Stimulated activated effector memory CD8-positive, alpha-beta T cell treated with anti-CD3 and anti-CD28 coated beads, Interleukin-12 subunit alpha, Interleukin-12 subunit beta, amount 100 ng/mL, for 72 hours (primary cell): ENCODE data around the gene PHACTR3.

Experiments used
- ATAC-seq: fragments of 150-1000 bp; cut with Tn5 transposase; 2 replicates; pipeline ENCODE4 v1.10.0; 2021
- DNase-seq, 2 donors: peaks; one replicate each; pipeline ENCODE4 v3.0.0; 2021 to 2022; ENCODE audit warnings: low spot score in 2 of 2
- H3K27ac Mint-ChIP-seq: one replicate; pipeline ENCODE4 v1.8.0; 2022; ENCODE audit warnings: mild to moderate bottlenecking, mixed read lengths
- H3K36me3 Mint-ChIP-seq: one replicate; pipeline ENCODE4 v1.8.0; 2022; ENCODE audit warnings: mild to moderate bottlenecking, mixed read lengths
- H3K4me1 Mint-ChIP-seq: one replicate; pipeline ENCODE4 v1.8.0; 2022; ENCODE audit warnings: mixed read lengths
- H3K4me3 Mint-ChIP-seq: one replicate; pipeline ENCODE4 v1.8.0; 2022; ENCODE audit warnings: mild to moderate bottlenecking, mixed read lengths
- H3K9me3 Mint-ChIP-seq: one replicate; pipeline ENCODE4 v1.8.0; 2022; ENCODE audit warnings: mixed read lengths

PHACTR3 gene

DNA sequence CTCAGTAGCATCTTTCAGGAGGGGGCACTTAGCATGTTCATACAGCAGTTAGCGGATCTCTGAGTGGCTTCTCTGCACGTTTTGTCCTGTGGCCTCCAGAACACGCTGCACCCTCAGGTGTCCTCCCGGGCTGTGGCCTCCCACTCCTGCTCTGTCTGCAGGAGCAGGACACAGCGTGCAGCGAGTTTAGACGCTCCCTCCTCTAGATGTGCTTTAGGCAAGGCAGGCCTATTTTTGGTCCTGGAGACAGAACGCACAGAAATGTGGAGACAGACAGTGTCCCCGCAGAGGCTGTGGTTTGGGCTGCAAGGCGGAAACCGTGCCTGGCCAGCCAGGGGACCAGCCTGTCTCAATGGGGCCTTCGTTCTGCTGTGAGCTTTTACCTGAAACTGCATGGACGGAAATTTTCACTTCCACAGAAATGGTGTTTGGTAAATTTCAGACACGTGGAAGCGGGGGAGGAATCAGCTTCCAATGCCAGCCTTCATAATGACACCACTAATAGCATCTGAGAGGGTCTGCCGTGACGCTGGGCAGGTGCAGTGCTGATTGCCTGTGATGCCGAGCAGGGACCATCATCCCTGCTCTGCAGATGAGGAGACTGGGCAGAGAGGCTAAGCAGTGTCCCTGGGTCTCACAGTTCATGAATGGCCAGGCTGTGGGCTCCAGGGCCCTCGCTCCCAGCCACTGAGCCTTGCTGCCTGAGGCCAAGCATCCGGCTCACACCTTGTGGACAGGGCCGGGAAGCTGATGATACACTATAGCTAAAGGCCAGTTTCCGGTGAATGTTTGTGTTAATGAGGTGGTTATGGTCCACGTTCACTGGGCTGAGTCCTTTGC, 208.2 kb downstream of the PHACTR3 start:
- Mint-ChIP-seq H3K4me1 (no peaks in the 10 kb centered on the region), H3K36me3 (no peaks in the 10 kb centered on the region), H3K27ac (no peak overlapping the region), H3K4me3 (no peak overlapping the region), H3K9me3 (no peaks in the 10 kb centered on the region)
- DNase-seq (peak in 1 of 2 donors; percentile 23), ATAC-seq (no peak)

DNA sequence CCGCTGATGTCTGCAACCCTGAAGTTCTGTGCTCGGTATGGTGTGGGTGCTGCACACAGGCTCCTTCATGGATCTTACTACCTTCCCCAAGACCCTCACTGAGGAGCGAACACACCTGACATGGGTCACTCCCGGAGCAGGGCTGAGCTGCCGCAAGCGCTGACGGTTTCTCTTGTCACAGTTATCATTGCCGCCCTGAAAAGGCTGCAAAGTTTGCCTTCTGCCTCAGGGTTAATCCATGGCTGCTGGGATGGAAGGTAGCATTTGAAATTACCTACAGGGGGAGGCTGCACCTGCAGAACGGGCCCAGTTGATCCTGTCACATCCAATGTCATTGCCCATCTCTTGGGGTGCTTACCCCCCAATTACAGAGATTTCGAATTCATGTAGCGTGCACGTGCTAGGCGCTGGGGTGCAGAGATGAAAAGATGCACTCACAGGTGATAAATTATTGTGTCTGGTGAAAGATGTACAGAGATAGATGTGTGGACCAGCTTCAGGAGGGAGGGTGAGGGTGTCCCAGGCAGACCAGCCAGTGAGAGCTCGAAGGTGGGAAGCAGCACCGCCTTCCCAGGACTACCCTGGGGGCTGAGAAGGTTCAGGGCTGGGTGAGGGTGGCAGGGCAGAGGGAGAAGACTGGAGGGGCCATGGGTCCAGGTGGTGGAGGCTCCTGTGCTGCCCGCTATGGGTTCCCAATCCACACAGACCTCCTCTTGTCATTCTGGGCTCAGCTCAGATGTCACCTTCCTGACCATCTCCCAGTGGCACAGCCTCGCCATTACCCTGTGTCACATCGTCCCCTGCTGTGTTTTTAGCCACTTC, 209.0 kb downstream of the PHACTR3 start:
- DNase-seq (peak in 1 of 2 donors; percentile 32), ATAC-seq (peak; percentile 8)
- no peaks in the 10 kb centered on the region for H3K36me3 Mint-ChIP-seq
- no peaks in the 10 kb centered on the region for H3K9me3 Mint-ChIP-seq
- no peak overlapping the region for H3K4me3 Mint-ChIP-seq
- no peak overlapping the region for H3K27ac Mint-ChIP-seq
- H3K4me1 Mint-ChIP-seq: no peaks in the 10 kb centered on the region

DNA sequence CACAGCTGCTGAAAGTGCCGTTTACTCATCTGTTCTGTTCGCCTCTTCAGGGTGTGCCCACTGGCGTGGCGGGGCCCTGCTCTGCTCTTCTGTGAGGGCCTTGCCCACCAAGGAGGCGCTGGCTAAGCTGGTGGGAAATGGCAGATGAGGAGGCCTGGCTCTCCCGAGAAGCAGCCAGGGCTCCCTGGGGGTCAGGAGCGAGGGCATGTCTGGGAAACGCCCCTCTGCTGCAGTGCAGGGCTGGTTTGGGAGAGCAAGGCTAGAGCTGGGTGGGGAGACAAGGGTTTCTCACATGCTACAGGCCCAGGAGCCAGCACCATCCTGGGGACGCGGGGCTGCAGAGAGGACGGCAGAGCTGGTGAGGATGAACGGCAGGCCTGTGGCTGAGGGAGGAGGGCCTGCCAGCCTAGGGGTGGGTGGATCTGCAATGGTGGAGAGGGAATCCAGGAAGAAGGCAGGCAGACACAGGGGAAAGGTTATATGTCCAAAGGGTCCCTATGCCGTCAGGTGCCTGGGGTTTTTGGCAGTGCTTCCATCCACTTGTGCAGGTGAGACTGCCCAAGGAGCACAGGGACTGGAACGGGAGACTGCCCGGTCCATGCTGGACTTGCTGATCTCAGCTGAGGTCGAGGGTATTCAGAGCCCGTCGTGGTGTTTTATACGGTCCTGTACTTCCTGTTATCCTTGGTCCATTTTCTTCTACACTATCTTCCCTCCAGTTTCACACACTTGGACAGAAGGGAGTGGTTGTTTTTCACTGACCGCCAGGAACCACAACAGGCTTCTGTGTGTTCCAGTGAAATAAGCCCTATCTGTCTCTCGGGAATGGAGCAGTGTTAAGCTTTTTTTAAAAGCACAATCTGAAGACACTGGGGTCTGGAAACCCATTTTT, 209.9 kb downstream of the PHACTR3 start:
- ATAC-seq (peak; percentile 22), DNase-seq (peak in 1 of 2 donors; percentile 42)
- Mint-ChIP-seq H3K9me3 (no peaks in the 10 kb centered on the region), H3K27ac (no peak overlapping the region), H3K4me3 (no peak overlapping the region), H3K36me3 (no peaks in the 10 kb centered on the region), H3K4me1 (no peaks in the 10 kb centered on the region)

DNA sequence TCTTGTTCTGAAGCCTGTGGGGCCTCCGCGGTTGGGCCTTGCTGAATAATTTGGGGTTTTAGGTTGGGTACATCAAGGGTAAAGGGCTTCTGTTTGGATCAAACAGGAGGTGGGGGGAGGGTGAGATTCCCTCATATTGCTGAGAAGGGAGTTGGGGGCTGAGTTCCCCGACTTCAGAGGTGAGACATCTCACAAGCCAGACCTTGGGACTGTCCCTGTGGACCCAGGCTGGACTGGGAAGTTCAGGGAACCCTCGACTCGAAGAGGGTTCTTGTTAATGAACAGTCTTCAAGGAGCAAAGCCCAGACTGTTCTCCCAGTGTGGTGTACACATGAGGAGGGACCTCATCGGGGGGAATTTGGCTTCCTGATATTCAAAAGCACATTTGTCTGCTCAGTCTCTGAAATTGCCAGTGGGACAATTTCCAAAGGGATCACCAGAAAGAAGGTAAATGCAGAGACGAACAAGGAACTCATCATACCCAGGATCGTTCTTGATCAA, 210.6 kb downstream of the PHACTR3 start:
- H3K4me3 Mint-ChIP-seq: no peak overlapping the region
- no peaks in the 10 kb centered on the region for H3K4me1 Mint-ChIP-seq
- ATAC-seq: no peak
- H3K27ac Mint-ChIP-seq: no peak overlapping the region
- H3K9me3 Mint-ChIP-seq: no peaks in the 10 kb centered on the region
- H3K36me3 Mint-ChIP-seq: no peaks in the 10 kb centered on the region
- peak in 1 of 2 donors; percentile 20 for DNase-seq

DNA sequence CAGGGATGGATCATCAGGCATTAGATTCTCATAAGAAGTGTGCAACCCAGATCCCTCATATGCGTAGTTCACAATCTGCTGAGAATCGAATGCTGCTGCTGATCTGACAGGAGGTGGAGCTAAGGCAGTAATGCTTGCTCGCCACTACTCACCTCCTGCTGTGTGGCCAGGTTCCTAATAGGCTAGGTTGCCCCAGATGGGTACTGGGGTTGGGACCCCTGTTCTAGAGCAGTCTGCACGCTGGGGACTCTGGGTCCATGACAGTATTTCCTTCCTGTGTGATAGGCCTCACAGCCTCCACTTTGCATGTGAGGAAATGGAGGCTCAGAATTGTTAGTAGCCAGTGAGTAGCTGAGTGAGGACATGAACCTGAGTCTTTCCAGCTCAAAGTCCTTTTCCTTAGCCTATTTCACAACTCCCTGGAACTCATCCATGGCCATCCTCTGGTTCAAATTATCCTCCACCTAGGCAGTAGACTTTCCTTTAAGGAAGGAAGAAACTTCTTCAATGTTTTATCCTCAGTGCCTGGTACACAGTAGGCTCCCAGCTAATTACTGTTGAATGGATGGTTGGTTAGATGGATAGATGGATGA, 211.9 kb downstream of the PHACTR3 start:
- ATAC-seq (no peak), DNase-seq (peak in 1 of 2 donors; percentile 20)
- H3K9me3 Mint-ChIP-seq: no peaks in the 10 kb centered on the region
- H3K4me1 Mint-ChIP-seq: no peaks in the 10 kb centered on the region
- H3K36me3 Mint-ChIP-seq: no peaks in the 10 kb centered on the region
- no peak overlapping the region for H3K27ac Mint-ChIP-seq
- no peak overlapping the region for H3K4me3 Mint-ChIP-seq

DNA sequence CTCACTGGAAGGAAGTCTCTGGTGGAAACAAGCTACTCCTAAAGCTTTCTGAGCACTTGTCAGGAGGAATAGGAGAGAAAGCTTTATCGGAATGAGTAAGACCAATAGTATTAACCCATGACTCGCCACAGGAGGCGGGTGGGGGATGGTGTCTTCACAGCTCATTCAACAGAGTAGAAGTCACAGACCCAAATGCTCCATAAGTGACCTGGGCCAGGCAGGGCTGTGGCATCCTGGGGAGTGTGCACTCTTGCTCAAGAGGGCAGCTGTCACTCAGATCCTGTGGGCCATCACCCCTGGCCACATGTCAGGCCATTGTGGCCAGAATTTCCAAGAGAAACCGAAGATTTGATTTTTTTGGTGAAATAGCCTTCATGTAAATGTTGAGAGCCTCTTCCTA, 213.1 kb downstream of the PHACTR3 start:
- ATAC-seq: no peak
- no peaks in the 10 kb centered on the region for H3K4me1 Mint-ChIP-seq
- H3K27ac Mint-ChIP-seq: no peak overlapping the region
- H3K36me3 Mint-ChIP-seq: no peaks in the 10 kb centered on the region
- no peaks in the 10 kb centered on the region for H3K9me3 Mint-ChIP-seq
- no peak overlapping the region for H3K4me3 Mint-ChIP-seq
- peak in 1 of 2 donors; percentile 22 for DNase-seq

DNA sequence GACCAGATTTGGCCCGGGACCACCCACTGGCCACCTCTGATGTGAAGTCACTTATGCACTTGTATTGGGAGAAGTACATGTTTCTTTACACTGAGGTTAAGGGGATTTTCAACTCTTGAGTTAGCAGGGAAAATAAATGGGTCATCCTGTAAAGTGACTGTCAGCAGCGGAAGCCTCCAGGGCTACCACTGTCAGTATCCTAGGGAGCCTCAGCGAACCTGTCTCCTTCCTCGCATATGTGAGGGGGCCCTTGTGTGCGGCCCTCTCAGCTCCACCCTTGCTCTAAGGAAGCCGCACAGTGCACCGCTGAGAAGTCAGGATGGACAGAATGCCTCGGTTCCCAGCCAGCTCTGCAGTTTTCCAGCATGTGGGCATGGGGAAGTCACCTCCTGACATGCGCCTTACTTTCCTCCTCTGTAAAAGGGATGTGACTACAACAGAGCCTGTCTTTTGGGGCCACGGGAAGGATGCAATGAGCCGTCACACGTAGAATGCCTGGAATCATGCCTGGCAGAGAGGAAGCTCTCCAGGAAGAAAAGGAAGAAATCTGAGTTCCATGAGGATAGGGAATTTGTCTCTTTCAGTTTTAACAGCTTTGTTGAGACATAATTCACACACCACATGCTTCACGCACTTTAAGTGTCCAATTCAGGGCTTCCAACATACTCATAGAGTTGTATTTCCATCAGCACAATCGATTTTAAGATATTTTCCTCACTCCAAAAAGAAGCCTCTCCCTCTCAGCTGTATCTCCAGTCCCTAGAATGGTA, 213.7 kb downstream of the PHACTR3 start:
- DNase-seq (peak in 1 of 2 donors; percentile 7), ATAC-seq (no peak)
- no peaks in the 10 kb centered on the region for H3K36me3 Mint-ChIP-seq
- no peak overlapping the region for H3K27ac Mint-ChIP-seq
- no peaks in the 10 kb centered on the region for H3K9me3 Mint-ChIP-seq
- no peaks in the 10 kb centered on the region for H3K4me1 Mint-ChIP-seq
- H3K4me3 Mint-ChIP-seq: no peak overlapping the region

DNA sequence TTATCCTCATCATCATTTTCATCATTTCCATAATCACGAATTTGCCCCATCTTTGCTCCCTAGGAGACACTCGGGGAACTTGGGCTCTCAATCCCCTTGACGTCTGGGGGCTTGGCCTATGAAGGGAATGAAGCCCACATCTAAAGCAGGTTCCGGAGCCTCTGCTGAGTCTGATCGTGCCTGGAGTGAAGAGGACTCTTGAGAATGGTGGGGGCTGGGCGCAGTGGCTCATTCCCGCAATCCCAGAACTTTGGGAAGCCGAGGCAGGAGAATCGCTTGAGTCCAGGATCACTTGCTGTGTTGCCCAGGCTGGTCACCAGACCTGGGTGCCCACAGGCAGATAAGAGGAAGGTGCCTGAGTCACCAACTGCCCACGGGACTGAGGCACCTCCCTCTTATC, 214.6 kb downstream of the PHACTR3 start:
- Mint-ChIP-seq H3K4me3 (no peak overlapping the region), H3K4me1 (no peaks in the 10 kb centered on the region), H3K36me3 (no peaks in the 10 kb centered on the region), H3K27ac (no peak overlapping the region), H3K9me3 (no peaks in the 10 kb centered on the region)
- peak in 1 of 2 donors; percentile 4 for DNase-seq
- no peak for ATAC-seq

DNA sequence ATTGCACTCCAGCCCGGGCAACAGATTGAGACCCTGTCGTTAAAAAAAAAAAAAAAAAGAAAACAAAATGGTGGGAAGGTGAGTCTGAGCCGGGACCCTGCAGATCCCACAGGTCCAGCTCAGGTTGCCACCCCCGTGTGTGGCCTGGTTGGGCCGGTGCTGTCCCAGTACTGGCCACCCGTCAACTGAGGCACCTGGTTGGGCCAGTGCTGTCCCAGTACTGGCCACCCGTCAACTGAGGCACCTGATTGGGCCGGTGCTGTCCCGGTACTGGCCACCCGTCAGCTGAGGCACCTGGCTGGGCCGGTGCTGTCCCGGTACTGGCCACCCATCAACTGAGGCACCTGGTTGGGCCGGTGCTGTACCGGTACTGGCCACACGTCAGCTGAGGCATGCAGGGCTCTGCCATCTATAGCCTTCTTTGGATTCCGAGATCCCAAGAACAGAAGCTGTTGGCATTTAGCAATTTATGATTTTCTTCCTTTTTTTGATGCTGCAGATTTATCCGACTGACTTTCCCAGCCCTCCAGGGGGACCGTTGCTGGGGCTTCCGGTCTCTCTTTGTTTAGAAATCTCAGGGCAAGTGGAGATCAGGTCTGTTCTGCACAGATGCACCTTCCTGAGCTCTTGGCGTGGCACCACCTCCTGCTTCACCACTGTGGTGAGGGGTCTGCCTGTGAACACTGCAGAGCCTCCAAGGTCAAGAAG, 215.3 kb downstream of the PHACTR3 start:
- peak in 1 of 2 donors; percentile 35 for DNase-seq
- no peaks in the 10 kb centered on the region for H3K36me3 Mint-ChIP-seq
- no peaks in the 10 kb centered on the region for H3K9me3 Mint-ChIP-seq
- no peak overlapping the region for H3K4me3 Mint-ChIP-seq
- H3K27ac Mint-ChIP-seq: no peak overlapping the region
- H3K4me1 Mint-ChIP-seq: no peaks in the 10 kb centered on the region
- ATAC-seq: no peak

DNA sequence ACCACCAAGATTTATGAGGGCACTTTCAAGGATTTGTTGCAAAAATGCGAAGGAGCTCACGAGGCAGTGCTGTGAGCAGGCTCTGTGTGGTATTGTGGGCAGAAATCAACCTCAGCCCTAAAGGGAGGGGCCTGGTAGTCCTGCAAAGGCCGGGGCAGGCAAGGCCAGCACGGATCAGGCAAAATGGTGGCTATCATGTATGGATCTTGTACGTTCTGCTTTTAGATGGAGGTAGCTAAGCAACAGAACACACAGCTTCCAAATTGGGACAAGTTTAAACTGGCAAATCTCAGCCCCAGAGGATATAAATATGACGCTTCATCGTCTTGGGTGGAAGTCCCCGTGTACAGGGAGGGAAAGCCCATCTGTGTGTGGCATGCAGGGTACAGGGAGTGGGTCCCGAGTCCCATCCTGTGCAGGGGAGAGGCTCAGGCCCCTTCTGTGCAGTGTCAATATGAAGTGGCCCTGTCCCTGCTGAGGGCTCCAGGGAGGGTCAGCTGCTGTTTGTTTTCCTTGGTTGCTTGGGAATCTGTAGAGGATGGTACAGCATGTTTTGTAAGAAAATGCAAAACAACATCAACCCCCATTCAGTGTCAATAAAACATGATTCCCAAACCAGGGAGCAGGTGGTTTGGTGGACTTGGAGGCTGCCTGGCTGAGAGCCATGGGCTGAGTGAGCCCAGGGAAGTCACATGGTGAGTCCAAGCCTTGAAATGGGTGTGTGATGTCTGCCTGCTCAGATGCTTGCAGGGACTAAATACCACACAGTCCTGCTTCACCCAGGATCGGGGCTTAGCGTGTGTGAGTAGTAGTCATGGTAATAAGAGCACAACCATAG, 216.1 kb downstream of the PHACTR3 start:
- no peak for ATAC-seq
- no peaks in the 10 kb centered on the region for H3K9me3 Mint-ChIP-seq

GRCh38 chr20:59821201-59821600, 216.9 kb downstream of the PHACTR3 start:
- Mint-ChIP-seq H3K4me3 (no peak overlapping the region), H3K27ac (no peak overlapping the region), H3K9me3 (no peaks in the 10 kb centered on the region), H3K36me3 (no peaks in the 10 kb centered on the region), H3K4me1 (no peaks in the 10 kb centered on the region)
- no peak for ATAC-seq
- DNase-seq: peak in 1 of 2 donors; percentile 18

More for the DNA sequence above, 216.1 kb downstream of the PHACTR3 start:
- Mint-ChIP-seq H3K27ac (no peak overlapping the region), H3K36me3 (no peaks in the 10 kb centered on the region), H3K4me1 (no peaks in the 10 kb centered on the region), H3K4me3 (no peak overlapping the region)
- peak in 1 of 2 donors; percentile 15 for DNase-seq

DNA sequence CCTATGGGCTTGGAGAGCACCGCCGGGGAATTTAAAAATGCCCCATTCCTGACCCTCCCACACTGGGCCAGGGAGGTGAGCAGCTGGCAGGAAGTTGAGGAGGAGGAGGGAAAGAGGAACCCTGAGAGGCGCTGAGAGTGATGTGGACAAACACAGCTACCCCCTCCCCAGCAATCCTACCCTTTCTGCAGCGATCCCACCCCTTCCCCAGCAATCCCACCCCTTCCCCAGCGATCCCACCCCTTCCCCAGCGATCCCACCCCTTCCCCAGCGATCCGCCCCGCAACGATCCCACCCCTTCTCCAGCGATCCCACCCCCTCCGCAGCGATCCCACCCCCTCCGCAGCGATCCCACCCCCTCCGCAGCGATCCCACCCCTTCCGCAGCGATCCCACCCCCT, 217.4 kb downstream of the PHACTR3 start:
- Mint-ChIP-seq H3K4me3 (no peak overlapping the region), H3K9me3 (no peaks in the 10 kb centered on the region), H3K27ac (no peak overlapping the region), H3K4me1 (no peaks in the 10 kb centered on the region), H3K36me3 (no peaks in the 10 kb centered on the region)
- ATAC-seq: no peak
- no peak for DNase-seq
